Regular cardiac myocyte (primary cell): ENCODE results near the gene POLQ. TPM values are rescaled to one million over a fixed set of nuclear protein-coding genes. Genes with fewer than 3 reads are reported as not detected.

Experiments used
- total RNA-seq: library from RNA; depleted of rRNA; stranded (reverse); fragments of >200 nt; gene quantifications from 2 replicates; pipeline ENCODE4 v1.2.3, GENCODE V29; 2014

The POLQ gene
- 1.7 and 11.3 TPM in 2 replicates for total RNA-seq

DNA sequence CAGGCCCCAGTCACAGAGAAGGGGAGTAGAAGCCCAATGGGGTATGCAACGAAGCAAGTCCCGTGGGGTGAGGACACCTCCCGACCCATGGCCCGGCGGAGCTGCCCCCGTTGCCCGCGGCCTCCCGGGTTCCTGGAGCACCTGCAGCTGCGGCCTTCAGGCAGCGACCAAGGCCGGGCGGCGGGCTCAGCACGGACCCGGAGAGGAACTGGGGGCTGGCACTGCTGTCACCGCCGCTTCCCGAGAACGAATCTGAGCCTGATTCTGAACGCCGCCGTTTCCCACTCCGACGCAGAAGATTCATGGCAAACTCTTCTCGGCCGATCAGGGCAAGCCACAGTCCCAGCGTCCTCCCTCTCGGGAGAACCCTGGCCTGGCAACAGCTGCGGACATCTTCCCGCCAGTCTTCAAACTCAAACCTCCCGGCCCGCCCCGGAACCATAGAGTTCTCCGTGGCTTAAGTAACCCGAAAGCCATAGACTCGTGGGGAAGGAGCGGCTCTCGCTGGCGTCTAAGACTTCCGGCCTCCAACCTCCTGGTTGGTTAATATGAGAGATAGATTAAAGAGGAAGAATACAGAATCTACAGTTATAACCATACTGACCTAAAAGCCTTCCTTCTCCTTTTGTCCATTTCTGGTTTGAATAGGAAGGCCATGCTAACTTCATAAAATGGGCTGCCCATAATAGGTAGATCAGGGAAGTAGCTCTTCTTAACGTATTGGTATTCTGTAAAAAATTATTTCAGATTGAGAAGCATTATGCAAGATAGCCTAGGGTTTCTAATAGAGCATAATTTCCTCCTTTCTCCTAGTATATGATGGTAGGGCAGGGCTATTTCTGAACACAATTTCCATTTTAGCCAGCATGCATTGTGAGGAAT lies at the start of gene POLQ:
Gene POLQ (minus strand): TSS at position 415 of the 882 bp plus-strand sequence. CDS start 111 bp downstream, at position 304.

DNA sequence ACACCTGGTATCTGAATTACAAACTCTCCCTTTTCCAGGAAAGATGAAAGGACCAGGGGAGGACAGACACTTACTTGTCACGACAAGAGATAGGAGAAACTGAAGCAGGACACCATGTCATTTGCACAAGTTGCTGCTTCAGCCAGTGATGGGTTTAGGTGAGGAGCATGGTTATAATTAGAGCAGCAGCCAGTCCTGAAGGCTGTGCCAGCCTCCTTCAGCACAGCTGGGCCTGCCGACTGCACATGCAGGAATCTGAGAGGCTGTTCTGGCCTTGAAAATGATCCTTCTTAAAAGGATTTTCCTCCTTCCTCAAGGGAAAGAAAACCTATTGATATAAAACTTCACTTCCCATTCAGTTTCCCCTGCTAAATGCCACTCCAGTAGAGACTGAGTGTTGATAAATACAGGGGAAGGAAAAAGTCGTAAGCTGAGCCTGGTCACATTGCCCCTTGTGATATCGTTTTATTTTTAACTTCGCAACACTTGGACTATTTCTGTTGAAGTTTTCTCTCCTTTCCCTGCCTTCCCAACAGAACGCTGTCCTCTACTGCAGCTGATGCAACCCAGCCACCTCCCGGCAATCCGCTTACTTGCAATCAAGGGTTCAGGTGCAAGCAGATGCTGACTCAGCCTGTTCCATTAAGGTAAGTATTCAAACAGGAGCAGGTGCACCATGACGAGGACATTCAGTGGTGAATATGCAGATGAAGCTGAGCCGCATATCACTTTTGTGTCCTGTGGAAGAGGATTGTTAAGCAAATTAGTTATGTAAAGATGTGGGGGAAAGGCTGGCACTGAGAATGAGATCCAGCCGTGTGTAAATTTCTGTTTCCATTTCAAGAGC lies 47.3 kb upstream of the POLQ start, which contains the start of gene FBXO40:
Gene FBXO40 (plus strand): TSS at position 524 of the 847 bp plus-strand sequence. CDS start 27,197 bp downstream, outside the sequence.

DNA sequence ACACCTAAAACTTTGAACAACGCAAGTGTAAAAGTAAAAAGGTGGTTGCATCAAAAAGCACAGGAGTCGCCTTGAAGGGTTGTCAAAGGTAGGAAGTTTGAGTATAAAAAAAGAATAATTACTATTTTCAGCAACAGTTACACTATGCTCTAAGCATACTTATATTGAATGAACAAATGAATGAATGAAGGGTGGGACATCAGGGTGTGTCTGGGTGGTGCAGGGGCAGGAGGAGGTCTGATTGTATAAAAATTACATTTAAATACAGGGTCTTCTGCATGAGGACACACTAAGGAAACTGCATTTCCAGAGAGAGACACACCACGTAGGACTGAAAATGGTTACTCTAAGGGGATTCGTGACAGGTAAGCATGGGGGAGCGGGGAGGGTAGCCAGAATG lies 21.9 kb upstream of the POLQ start, which contains the start of gene ARGFX:
Gene ARGFX (plus strand): TSS at position 301 of the 400 bp plus-strand sequence. CDS start 2,765 bp downstream, outside the sequence.

Other genes with a start within 250 kb of the POLQ start
- not detected in 2 replicates for gene ARGFX, start 22.0 kb upstream of the POLQ start, total RNA-seq
- gene FBXO40, start 47.4 kb upstream of the POLQ start, total RNA-seq: not detected in 2 replicates
- 0.77 and 1.7 TPM in 2 replicates for gene HCLS1, start 114.9 kb upstream of the POLQ start, total RNA-seq
- 33.7 and 58.1 TPM in 2 replicates for gene GOLGB1, start 203.8 kb upstream of the POLQ start, total RNA-seq